GM21619 (cell line): ENCODE measurements around the gene CDKAL1.

Experiments used
- ATAC-seq: cut with Tn5 transposase; IDR thresholded peaks from one replicate; pipeline ENCODE4 v1.9.1; 2021; ENCODE audit not compliant: unreplicated experiment

CDKAL1 gene

DNA sequence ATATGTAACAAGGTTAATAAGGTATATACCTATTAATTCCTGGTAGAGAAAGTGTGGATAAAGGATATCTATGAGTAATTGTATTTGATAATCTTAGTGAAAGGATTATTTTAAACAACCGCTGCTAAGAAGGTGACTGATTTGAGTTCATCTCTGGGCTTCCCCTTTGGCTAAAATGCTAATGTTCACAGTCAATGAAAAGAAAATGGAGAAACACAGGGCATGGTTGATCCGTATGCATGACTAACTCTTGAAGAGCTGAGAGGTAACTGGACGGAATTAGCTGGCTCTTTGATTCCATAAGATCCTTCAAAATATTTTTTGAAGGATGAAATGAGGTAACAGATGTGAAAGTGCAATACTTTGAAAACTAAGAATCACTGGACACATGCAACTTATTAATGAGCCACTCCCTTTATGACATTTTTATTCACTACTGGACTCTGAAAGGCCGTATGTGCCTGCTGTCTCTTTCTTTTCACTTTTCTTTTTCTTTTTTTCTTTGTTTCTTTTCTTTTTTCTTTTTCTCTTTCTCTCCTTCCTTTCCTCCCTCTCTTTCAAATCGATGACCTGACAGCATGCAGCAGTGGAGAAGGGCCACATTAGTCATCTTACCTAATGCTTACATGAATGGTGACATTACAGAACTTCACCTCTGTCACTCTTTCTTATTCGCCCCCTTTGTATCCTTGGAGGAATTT lies 464.6 kb downstream of the CDKAL1 start:
- no peak for ATAC-seq

DNA sequence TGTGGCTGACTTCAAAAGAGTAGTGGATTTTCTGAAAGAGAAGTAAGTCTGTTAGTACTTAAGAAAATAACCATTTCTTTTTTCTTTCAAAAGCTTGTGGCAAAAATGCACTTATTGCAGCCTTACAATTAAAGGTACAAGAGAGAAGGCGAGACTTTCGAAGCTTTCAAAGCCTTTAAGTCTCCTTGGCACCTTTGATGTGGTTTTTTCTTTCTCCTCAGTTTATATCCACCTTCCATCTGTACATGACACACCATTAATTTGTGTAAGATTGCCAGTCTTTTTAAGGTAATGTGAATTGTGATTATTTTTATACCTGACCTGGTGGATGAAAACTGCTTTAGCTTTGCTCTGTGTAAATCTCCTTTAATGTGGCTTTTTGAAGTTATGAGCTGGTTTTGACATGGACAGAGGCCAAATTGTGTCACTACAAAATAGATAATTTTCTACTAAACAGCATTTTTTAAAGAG lies 466.1 kb downstream of the CDKAL1 start:
- no peak for ATAC-seq

DNA sequence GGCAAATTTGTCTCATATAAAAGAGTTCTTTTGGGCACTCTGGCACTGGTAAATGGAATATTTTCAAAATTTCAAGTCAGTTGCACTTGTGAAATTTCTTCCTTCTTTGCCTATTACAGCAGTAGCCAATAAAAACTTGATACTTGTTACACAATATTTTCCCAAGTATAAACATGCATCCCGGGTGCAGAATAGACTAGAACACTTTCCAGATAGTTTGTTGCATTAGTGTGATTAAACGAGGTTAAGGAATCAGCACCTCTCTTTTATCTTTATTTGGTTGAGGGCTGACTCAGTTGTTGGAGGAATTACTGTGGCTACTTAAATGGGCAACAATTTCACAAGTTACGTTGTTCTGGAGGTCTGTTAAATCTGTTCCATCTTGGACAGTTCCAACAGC lies 467.5 kb downstream of the CDKAL1 start:
- ATAC-seq = no peak

DNA sequence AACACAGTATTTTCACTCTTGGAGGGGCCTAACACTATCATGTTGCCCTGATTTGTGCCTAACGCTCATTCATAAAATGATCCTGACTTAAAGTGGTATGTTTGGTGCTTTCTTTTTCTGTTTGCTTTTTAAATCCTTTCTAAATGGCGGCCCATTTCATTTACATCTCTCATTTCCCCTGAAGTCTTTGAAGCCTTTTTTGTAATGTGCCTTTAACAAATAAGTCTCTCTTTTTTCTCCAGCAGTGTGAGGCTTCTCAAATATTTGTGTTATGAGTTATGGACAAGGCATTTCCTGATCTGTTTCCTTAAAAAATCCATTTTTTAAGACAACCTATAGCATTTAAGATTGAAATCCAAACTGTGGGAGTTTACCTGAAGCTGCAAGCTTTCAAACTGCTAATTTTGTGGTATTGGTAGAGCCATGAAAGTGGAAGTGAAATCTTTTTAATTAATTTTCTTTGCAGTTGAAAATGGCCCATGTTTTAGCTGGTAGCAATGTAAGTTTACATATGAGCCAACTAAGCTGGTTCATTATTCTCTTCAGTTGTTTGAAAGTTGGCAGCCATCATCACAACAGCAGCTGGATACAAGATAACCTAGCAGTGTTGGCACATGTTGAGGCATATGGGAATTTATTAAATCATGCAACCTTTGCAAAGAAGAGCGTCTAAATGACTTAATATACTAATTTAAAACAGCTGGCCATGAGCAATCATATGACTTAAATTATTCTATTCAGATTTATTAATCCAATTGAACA lies 469.7 kb downstream of the CDKAL1 start:
- ATAC-seq = peak; percentile 74

DNA sequence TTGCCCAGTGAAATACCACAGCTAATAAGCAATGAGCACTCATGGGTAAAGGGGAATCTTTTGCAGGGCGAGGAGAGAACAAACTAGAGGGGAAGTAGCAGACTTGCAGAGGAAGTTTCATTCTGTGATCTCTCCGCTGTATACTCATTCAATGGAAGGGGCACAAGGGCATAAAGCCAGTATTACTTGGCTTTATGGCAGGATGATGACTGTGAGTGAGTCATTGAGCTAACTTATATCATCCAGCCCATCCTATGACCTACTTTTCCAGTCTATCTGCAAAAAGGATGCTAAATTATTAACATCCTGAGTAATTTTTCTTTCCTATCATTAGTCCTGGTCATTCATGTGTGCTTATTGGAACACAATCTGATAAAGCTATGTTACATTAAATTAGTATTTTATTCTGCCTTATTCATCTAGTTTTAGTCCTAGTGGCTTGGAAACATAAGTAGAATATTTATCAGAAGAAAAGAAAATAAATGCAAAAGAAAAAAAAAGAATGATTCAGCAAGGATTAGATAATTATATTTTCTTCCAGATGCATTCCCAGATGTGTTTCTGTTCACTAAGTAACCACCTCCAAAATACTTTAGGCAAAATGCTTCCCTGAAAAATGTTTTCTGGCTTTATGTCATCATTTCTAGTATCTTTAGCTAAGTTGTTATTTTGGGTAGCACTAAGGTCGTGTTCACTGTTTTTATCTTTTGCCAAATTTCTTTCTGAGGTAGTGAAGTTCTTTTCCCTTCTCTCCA lies 471.7 kb downstream of the CDKAL1 start:
- ATAC-seq = no peak

DNA sequence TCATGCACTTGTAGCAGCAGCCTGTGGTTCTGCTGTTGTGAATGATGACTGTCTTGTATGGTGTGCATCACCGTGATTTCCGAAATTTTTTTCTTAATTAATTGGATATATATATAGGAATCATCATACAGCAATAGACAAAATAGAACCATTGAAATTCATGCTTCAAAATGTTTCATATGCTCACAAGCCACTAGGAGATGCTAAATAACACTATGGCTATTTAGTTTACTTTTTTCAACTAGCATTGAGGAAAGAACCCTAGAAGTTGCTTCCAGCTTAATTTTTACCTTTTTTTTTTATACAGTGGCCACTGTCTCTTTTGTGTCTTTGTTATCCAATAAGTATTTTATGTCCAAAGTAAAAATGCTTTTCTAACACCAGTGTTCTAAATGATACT lies 485.4 kb downstream of the CDKAL1 start:
- ATAC-seq = no peak

DNA sequence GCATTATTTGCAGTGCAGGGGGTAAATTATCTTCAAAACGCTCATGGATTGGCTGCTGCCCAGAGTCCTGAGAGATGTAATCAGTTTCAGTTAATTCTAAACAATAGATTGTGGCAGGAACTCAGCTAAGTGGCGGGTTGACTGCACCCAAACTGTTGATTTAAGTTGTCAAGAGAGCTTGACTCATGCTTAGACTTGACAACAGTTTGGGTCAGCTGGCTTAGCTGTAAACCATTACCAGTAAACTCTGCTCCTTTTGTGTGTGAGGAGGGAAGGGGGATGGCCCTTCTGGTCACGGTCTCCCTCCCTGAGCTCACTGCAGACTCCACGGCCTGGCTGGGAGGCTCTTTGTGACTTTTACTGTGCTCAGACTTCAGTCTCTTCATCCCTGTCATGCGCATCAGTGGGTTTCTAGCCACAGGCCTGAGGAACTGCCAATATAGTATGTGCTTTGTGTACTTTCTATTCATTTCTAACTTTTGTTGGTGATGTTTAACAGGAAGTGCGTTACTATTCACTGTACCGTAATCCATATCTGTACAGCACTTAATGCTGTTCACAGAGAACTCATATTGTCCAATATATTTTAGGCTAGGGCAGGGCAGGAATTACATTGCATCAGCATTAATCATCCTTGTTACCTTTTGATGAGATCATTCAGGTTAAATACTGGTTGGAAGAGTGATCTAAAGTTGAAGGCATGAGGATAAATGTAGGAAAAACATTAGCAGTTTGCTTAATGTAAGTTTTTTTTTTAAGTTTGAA lies 488.3 kb downstream of the CDKAL1 start:
- ATAC-seq = peak; percentile 95

DNA sequence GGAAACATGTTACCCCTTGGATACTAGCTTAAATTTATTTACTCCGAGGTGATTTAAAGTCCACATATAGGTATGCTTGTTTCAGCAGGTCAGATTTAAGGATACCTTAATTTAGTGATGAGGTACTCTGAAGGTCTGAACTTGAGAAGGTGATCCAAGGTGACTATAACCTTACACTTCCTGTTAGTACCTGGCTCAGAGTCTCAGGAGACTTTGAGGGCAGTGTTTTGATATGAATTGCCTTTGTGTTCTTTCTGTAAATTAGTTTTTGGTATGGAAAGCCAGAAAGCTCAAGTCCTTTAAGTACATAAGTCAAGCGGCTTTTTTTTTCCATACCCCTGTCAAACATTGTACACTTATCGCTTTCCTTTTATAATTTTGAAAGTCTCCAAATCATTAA lies 489.0 kb downstream of the CDKAL1 start:
- no peak for ATAC-seq

DNA sequence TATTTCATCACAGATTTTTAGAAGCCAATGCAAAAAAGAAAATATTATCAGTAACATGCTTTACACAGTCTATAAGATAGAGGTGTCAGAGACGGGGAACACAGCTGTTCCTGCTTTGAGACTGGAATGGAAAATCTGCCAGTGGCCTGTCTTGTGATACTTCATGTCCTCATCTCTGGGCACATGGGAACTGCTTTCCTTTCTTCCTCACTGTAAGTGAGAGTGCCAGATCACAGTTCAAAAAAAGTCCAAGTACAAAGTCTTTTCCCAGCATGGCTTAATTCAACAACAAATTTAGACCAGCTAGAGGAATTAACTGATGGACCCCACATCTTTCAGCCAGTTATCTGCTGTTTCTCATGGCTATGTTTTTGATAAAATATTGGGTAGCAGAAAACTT lies 490.4 kb downstream of the CDKAL1 start:
- ATAC-seq = no peak

DNA sequence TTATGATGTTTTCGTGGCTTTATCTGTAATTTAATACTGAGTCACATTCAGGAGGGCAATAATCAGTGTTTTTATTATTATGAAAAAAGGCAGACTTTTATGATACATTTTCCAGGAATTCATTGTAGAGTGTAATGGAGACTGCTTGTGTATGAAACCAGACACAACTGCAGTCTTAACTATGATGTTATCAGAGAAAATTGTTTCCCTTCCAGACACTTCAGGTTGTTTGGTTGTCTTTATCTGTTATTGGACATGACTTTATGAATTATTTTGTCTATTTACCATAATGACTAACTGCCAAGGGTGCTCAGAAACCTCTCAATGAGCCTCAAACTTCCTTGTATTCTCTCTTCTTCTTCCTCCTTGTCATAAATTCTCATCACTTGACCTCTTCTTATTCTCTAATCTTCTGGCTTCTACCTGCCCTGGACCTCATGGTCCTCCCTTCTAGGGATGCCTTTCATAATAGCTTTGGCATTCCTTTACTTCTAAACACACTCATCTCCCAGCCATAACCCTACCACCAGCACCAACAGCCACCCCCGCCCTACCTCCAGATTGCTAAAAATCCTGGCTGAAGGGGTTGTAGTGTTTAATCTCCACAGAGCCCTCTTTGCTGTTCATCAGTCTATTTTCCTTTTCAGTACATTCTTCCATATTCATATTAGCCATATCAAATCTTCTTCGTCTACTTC lies 492.5 kb downstream of the CDKAL1 start:
- no peak for ATAC-seq

DNA sequence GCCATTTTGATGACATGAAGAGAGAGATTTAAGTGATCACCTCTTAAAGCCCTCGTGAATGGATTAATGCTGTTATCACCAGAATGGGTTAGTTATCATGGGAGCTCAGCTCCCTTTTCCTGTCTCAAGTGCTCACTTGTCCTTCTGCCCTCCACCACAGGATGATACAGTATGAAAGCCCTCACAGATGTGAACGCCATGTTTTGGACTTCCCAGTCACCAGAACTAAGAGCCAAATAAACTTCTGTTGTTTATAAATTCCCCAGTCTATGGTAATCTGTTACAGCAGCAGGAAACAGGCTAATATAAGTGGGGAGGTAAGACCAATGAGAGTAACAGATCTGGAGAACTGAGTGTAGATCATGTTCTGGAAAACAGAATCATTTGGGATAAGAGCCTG lies 493.2 kb downstream of the CDKAL1 start:
- ATAC-seq = no peak

DNA sequence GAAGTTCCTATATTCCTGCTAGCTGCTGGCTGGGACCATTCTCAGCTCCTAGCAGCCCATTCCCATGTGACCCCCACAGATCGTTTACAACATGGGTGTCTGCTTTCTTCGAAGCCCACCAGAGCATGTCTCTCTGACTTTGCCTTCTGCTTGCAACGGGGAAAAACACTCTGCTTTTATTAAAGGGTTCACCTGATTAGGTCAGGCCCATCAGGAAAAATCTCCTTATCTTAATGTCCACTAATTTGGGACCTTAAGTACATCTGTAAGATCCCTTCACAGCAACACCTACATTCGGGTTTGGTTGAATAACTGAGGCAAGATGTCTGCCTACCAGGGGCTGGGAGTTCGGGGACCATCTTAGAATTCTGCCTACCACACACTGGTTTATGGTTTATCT lies 496.9 kb downstream of the CDKAL1 start:
- no peak for ATAC-seq

DNA sequence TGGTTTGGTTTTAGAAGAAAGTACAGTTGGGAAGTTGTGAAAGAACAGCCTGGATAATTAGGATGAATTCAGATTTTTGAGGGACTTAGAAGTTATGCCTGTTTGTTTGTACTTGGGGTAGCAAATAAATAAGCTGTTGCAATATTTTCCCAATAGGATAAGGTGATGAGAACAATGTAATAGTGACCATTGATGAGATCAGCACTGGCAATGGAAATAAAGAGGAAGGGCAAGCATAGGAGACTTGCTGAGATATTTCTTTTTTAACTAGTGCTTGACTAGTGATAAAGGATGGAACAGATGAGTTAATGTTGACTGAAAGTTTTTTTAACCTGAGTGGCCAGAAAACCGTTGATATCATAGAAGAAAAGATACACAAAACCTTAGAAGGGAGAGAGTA lies 498.8 kb downstream of the CDKAL1 start:
- ATAC-seq = no peak

DNA sequence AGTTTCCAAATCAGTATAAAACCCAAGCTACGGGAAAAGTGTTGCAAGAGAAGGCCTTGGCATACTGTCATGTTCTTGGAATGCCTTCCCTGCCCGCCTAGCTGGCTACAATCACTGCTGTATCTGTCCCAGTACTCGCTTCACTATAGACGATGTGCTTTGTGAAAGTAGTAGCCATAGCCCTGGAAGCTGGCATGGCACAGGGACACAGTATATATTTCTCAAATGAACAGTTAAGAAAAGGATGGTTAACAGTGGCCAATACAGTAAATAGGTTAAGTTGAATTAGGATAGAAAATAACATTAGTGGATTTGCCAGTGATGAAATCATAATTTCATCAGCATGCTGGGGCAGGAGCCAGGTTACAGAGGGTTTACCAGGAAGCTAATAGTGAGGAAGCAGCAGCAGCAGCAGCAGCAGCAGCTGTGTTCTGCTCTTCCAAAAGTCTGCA lies 499.3 kb downstream of the CDKAL1 start:
- ATAC-seq = no peak

DNA sequence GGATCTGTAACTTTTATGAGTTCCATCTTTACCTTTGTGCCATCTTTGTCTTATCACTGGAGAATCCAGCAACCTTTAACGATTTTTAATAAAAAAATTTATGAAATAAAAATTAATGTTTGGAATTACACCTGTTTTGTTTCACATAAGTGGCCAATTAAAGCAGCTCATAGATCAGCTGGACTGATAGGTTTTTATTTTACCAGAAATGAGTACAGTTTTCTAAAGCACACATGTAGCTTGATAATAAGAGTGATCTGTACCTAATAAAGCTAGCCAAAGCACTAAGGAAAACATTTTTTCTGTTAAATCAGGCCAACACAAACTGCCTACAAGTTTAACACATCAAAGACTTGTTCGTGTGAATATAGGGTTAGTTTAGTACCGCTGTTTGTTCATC lies 500.1 kb downstream of the CDKAL1 start:
- ATAC-seq = no peak

DNA sequence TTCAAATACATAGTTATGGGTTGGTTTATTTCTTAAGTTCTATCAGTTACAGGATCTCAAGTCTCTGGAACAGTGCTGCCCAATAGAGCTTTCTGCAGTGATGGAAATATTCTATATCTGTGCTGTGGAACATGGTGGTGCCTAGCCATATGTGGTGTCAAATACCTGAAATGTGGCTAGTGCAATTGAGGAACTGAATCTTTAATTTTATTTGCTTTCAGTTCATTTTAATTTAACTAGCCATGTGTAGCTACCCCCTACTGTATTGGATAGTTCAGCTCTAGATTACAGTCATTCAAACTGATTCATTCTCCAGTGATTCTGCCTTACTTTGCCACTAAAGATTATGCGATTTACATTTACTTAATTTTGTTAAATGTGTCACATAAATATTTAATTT lies 503.2 kb downstream of the CDKAL1 start:
- ATAC-seq = no peak

DNA sequence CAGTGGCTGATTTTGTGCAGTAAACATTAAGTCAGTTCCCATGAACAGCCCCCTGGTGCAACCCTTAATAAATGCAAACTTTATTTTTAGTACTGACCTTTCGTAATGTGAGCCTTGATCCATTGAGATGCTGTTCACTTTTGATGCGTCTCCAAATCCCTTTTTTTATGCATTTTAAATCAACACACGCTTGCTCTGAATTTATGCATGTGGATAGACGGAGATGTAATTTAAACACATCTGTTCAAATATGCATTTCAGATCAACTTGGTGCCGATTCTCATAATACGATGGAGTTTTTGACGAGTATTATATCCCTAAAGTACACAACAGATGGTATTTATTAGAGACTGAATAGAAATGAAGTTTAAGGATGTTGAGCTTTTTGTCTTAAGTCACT lies 505.7 kb downstream of the CDKAL1 start:
- no peak for ATAC-seq

DNA sequence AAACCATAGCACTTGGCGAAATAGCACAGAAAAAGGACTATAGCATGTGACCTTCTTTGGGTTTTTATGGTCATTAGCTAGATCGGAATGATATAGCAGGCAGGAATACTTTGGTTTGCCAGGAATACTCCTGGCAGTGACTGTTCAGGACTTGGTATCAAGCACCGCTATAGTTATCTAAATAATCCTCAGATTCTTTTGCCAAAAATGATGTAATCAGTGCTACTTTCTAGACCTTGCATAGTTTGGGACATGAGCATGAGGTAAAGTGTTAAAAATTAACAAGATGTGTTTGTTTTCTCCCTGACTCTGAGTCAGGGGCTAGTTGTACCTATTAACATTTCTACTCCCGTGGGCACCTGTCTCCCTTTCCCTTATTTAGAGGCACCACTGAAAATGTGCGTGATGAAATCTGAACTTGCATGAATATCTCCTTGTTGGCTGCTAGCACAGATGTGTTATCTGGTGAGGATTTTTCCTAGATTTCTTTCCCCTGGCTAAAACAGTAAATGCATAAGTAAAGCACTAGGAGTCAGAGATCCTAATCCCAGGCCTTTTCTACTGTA lies 511.0 kb downstream of the CDKAL1 start:
- no peak for ATAC-seq

DNA sequence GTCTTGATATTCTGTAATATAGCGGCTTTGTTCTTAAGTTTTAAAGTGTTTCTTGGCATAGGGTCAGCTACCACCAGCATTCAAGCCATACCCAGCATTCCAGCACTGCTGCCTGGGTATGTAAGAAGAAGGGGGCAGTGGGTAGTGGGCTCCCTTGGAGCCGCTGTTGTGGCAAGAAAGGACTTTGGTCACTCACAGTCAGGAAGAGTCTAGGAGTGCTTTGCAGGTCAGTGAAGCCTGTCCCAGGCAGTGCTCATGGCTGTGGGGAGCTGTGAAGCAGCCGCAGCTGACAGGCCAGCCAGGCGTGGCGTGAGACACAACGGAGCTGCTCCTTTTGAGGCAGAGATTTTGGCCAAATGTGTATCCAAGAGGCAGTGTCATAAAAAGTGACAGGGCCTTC lies 512.0 kb downstream of the CDKAL1 start:
- ATAC-seq = no peak

DNA sequence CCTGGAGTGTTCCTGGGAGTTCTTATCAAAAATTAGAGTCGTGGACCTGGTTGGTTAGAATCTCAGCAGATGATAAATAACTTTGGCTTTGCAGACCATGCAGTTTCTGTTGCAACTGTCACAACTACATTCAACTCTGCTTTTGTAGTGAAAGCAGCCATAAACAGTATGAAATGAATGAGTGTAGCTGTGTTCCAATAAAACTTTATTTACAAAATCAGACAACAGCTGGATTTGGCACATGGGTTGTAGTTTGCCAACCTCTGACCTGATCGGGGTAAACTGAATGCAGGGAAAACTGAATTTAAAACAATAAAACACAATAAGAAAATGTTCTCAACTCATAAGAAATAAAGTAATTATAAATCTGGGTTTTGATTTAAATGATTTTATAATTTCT lies 513.8 kb downstream of the CDKAL1 start:
- ATAC-seq = no peak
